AG09309 (cell line): ENCODE measurements around the gene XPNPEP1.

ENCODE experiments used
- DNase-seq: peaks from one replicate; pipeline ENCODE4 v3.0.0-alpha.2; 2010; ENCODE audit warnings: low read depth
- H3K4me3 ChIP-seq: 2 replicates; pipeline ENCODE4 v1.5.1; 2011; ENCODE audit warnings: mild to moderate bottlenecking, low read depth, low read length, moderate library complexity; ENCODE audit not compliant: control insufficient read depth
- CTCF ChIP-seq: IDR thresholded peaks from 2 replicates; pipeline ENCODE4 v1.5.1; 2011; ENCODE audit warnings: mild to moderate bottlenecking, low read depth, low read length, inconsistent platforms; ENCODE audit not compliant: insufficient read depth, control insufficient read depth; ENCODE audit errors: missing control alignments

Gene XPNPEP1

GRCh38 chr10:109932391-109932790, 9.1 kb upstream of the XPNPEP1 start:
- H3K4me3 ChIP-seq = no peak overlapping the region
- no peak for TF ChIP-seq CTCF
- no peak for DNase-seq

GRCh38 chr10:109931163-109931562, 7.9 kb upstream of the XPNPEP1 start:
- no peak overlapping the region for H3K4me3 ChIP-seq
- no peak for TF ChIP-seq CTCF
- peak; percentile 32 for DNase-seq

GRCh38 chr10:109929501-109930219, 6.3 kb upstream of the XPNPEP1 start:
- no peak for TF ChIP-seq CTCF
- DNase-seq = no peak
- H3K4me3 ChIP-seq = no peak overlapping the region

- H3K4me3 ChIP-seq = no peak overlapping the region
Measured at GRCh38 chr10:109928475-109928891, 5.2 kb upstream of the XPNPEP1 start.

GRCh38 chr10:109926825-109927224, 3.5 kb upstream of the XPNPEP1 start:
- no peak for DNase-seq

More at GRCh38 chr10:109928475-109928891, 5.2 kb upstream of the XPNPEP1 start:
- DNase-seq = no peak
- TF ChIP-seq CTCF = no peak

GRCh38 chr10:109926061-109926745, 2.9 kb upstream of the XPNPEP1 start:
- no peak overlapping the region for H3K4me3 ChIP-seq
- DNase-seq = no peak
- no peak for TF ChIP-seq CTCF

More at GRCh38 chr10:109926825-109927224, 3.5 kb upstream of the XPNPEP1 start:
- H3K4me3 ChIP-seq = no peak overlapping the region
- TF ChIP-seq CTCF = no peak
